Measurements from ENCODE around the gene GMEB2. TPM values are rescaled to one million over a fixed set of nuclear protein-coding genes. Genes with fewer than 3 reads are reported as not detected.

Gene GMEB2
- total and polyA plus RNA-seq, 7 experiments from 2014 or later: 11.0 to 30.2 (median 21.9) TPM

DNA sequence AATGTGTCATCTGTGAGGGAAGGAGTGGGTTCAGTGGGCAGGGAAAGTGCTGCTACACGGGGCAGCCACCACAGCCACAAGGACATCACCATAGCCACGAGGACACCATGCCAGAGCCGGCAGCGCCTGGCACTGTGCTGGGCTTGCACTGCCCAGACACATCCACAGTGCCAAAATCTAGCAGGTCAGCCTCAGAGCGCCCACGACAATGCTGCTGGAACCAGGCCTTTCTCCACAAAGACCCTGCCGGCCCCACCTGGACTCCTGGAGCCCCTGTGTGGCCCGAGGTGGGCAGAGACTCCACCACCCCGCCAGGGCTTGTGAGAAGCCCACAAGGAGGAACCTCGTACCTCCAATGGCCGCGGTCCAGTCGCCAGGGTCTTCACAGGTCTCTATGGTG is 34.2 kb downstream of the GMEB2 start:
- Histone ChIP-seq H3K27ac (ENCODE audit: low read depth, low read length) (no peak overlapping the region), H3K4me3 (ENCODE audit: low read length) (no peak overlapping the region), H3K27me3 (ENCODE audit: control insufficient read depth in 2 of 2, insufficient read depth in 2 of 2, low read length in 2 of 2) (no peaks in the 10 kb centered on the region), H3K4me1 (ENCODE audit: control insufficient read depth in 2 of 2, insufficient read depth in 2 of 2, low read length in 2 of 2) (peaks cover 0 to 14% of the 10 kb centered on the region in 2 donors), H3K9me3 (ENCODE audit: control insufficient read depth in 2 of 3, low read length in 3 of 3) (no peaks in the 10 kb centered on the region), H3K36me3 (ENCODE audit: control insufficient read depth in 2 of 3, insufficient read depth in 3 of 3, low read length in 3 of 3) (peaks cover 0 to 88% (median 5%) of the 10 kb centered on the region in 3 experiments)
- intact Hi-C loops (cut with micrococcal nuclease): no loop called here
- ChIA-PET CTCF (no interaction called here), POLR2A (interaction anchor here (0.6 kb wide), 1 partner anchor 41 kb away, joined by 3 read pairs; no protein-coding TSS in a partner anchor)
- Mint-ChIP-seq H3K9me3 (no peaks in the 10 kb centered on the region), H3K27me3 (no peaks in the 10 kb centered on the region), H3K4me1 (peaks cover 5 to 9% (median 9%) of the 10 kb centered on the region in 7 donors), H3K4me3 (no peak overlapping the region), H3K27ac (peak overlapping the region in 1 of 9 donors; percentile 59), H3K36me3 (peaks cover 5 to 51% (median 24%) of the 10 kb centered on the region in 5 donors)
- no peak for DNase-seq
- no peak for ATAC-seq

DNA sequence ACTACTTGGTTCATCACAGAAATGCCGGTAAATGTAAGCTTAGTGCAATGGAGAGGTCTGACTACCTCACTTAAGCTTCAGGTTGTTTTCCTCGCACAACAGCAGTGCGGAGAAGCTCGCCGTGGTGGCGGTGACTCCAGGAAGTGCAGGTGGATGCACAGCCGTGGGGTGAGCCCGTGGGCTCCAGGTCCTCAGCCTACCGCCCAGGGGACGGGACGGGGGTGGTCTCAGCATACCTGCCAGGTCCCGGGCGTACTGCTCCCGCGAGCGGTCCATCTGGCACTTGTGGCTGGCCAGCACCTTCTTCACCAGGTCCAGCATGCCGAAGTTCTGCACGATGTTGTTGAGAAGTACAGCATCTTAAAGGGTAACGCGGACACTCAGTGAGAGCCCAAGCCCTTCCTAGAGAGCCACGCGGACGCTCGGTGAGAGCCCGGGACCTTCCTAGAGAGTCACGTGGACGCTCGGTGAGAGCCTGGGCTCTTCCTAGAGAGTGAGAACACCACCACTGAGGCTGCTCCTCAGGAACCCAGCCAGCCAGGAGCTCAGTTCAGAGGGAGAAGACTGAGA is 35.0 kb downstream of the GMEB2 start:
- peak overlapping the region in 1 of 9 donors; percentile 72 for H3K27ac Mint-ChIP-seq
- Histone ChIP-seq H3K4me3 (ENCODE audit: low read length) (no peak overlapping the region), H3K27ac (ENCODE audit: low read depth, low read length) (no peak overlapping the region), H3K9me3 (ENCODE audit: control insufficient read depth in 2 of 3, low read length in 3 of 3) (no peaks in the 10 kb centered on the region), H3K4me1 (ENCODE audit: control insufficient read depth in 2 of 2, insufficient read depth in 2 of 2, low read length in 2 of 2) (peaks cover 0 to 22% of the 10 kb centered on the region in 2 donors), H3K36me3 (ENCODE audit: control insufficient read depth in 2 of 3, insufficient read depth in 3 of 3, low read length in 3 of 3) (peaks cover 0 to 80% (median 5%) of the 10 kb centered on the region in 3 experiments), H3K27me3 (ENCODE audit: control insufficient read depth in 2 of 2, insufficient read depth in 2 of 2, low read length in 2 of 2) (no peaks in the 10 kb centered on the region)
- ATAC-seq: no peak
- ChIA-PET CTCF (no interaction called here), POLR2A (interaction anchor here (0.6 kb wide), 1 partner anchor 42 kb away, joined by 3 read pairs; no protein-coding TSS in a partner anchor)
- H3K27me3 Mint-ChIP-seq: no peaks in the 10 kb centered on the region
- peaks cover 5 to 17% (median 16%) of the 10 kb centered on the region in 7 donors for H3K4me1 Mint-ChIP-seq
- H3K4me3 Mint-ChIP-seq: no peak overlapping the region
- intact Hi-C loops (cut with micrococcal nuclease): no loop called here
- DNase-seq: no peak
- H3K36me3 Mint-ChIP-seq: peaks cover 5 to 49% (median 22%) of the 10 kb centered on the region in 5 donors
- H3K9me3 Mint-ChIP-seq: no peaks in the 10 kb centered on the region

GRCh38 chr20:63591147-63591533 is 35.8 kb downstream of the GMEB2 start:
- ChIA-PET CTCF (no interaction called here), POLR2A (no interaction called here)
- DNase-seq (no peak), ATAC-seq (no peak)
- peaks cover 0 to 72% (median 5%) of the 10 kb centered on the region in 3 experiments for H3K36me3 ChIP-seq (ENCODE audit: control insufficient read depth in 2 of 3, insufficient read depth in 3 of 3, low read length in 3 of 3)
- H3K4me3 ChIP-seq (ENCODE audit: low read length): no peak overlapping the region
- H3K4me1 ChIP-seq (ENCODE audit: control insufficient read depth in 2 of 2, insufficient read depth in 2 of 2, low read length in 2 of 2): peaks cover 0 to 23% of the 10 kb centered on the region in 2 donors
- no peaks in the 10 kb centered on the region for H3K9me3 Mint-ChIP-seq
- H3K27me3 Mint-ChIP-seq: no peaks in the 10 kb centered on the region
- peaks cover 5 to 22% (median 16%) of the 10 kb centered on the region in 7 donors for H3K4me1 Mint-ChIP-seq
- intact Hi-C loops (cut with micrococcal nuclease): no loop called here
- H3K27ac Mint-ChIP-seq: peak overlapping the region in 2 of 9 donors; percentile 12 to 87
- H3K27me3 ChIP-seq (ENCODE audit: control insufficient read depth in 2 of 2, insufficient read depth in 2 of 2, low read length in 2 of 2): no peaks in the 10 kb centered on the region
- no peak overlapping the region for H3K27ac ChIP-seq (ENCODE audit: low read depth, low read length)
- H3K9me3 ChIP-seq (ENCODE audit: control insufficient read depth in 2 of 3, low read length in 3 of 3): no peaks in the 10 kb centered on the region
- no peak overlapping the region for H3K4me3 Mint-ChIP-seq
- H3K36me3 Mint-ChIP-seq: peaks cover 5 to 47% (median 22%) of the 10 kb centered on the region in 5 donors

DNA sequence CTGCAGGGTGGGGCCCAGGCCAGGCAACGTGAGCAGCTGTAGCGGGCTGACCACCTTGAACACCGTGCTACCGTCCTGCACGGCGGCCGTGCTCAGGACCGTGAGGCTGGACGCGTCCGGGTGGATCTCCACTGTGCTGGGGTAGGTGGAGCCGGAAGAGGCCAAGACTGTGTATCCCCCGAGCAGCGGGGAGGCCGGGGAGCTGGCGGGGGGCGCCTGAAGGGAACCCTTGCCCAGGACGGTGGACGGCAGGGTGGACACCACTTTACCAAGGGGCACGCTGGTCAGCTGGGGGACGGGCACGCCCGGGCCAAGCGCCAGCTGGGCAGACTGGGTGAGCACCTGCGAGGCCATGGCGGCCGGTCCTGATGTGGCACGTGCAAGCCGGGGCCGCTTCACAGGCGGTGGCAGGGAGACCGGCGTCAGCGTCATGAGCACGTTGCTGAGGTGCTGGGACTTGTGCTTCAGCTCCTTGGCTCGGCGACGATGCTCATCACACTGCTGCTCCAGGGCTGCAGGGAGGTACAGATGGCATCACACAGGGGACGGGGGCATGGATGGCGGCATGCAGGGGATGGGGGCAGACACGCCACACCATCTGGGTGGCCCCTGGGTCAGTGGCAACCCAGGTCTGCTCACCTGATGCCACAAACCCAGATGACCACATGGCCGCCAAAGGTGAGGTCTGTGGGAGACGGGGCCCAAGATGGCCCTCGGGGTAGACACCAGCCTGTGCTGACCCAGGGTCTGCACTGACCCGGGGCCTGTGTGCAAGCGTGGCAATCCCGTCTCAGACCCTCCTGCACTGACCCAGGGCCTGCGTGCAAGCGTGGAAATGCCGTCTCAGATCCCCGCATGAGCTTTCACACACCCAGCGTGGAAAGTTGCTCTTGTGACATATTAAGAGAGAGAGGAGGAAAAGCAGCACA is 36.4 kb downstream of the GMEB2 start:
- Mint-ChIP-seq H3K36me3 (peaks cover 5 to 43% (median 22%) of the 10 kb centered on the region in 5 donors), H3K27ac (peak overlapping the region in 2 of 9 donors; percentile 12 to 87), H3K27me3 (no peaks in the 10 kb centered on the region), H3K4me3 (no peak overlapping the region), H3K9me3 (no peaks in the 10 kb centered on the region), H3K4me1 (peaks cover 5 to 27% (median 20%) of the 10 kb centered on the region in 7 donors)
- Histone ChIP-seq H3K27me3 (ENCODE audit: control insufficient read depth in 2 of 2, insufficient read depth in 2 of 2, low read length in 2 of 2) (no peaks in the 10 kb centered on the region), H3K36me3 (ENCODE audit: control insufficient read depth in 2 of 3, insufficient read depth in 3 of 3, low read length in 3 of 3) (peaks cover 0 to 66% (median 5%) of the 10 kb centered on the region in 3 experiments), H3K4me3 (ENCODE audit: low read length) (no peak overlapping the region), H3K27ac (ENCODE audit: low read depth, low read length) (no peak overlapping the region), H3K9me3 (ENCODE audit: control insufficient read depth in 2 of 3, low read length in 3 of 3) (no peaks in the 10 kb centered on the region), H3K4me1 (ENCODE audit: control insufficient read depth in 2 of 2, insufficient read depth in 2 of 2, low read length in 2 of 2) (peaks cover 0 to 23% of the 10 kb centered on the region in 2 donors)
- intact Hi-C loops (cut with micrococcal nuclease): no loop called here
- DNase-seq (no peak), ATAC-seq (no peak)
- ChIA-PET POLR2A (no interaction called here), CTCF (no interaction called here)

DNA sequence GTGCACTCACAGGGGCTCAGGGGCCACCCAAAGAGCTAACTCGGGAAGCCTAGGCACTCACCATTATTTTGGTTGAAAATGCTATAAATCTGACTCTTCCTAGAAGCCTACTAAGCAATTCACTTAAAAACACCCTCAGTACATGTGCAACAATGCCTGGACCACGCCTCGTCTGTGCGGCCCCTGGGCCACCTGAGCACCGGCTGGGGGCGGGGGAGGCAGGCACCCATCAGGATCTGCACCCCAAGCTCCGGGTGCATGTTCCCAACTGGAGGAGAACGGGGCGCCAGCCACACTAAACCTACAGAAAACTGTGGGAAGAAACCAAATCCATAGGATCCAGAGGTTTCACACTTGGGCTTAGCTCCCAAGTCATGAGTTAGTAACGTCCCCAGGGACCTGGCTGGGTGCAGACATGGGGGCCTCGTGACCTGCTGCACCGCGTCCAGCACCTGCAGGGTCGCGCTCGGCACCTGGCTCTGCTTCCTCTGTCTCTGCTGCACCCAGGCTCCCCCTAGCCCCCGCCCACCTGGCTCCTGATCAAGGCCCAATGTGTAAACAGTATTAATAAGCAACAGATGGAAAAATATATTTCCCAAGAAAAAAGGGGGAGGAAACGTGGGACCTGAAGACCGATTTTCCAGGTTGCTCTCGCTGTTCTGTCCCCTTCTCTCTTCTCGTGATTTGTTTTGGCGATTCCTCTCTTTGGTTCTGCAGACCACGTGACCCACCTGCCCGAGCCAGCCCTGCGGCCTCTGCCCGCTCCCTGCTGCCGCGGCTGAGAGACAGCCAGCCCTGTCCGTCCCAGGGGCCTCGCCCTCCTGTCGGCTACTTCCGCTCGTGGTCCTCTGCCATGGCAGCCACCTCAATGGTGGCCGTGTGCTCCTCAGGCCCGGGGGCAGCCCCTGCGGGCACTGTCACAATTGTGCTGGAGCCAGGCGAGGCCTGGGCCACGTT is 37.4 kb downstream of the GMEB2 start:
- H3K4me3 Mint-ChIP-seq: no peak overlapping the region
- H3K27ac Mint-ChIP-seq: peak overlapping the region in 2 of 9 donors; percentile 55 to 56
- H3K4me1 Mint-ChIP-seq: peaks cover 5 to 27% (median 20%) of the 10 kb centered on the region in 7 donors
- no peaks in the 10 kb centered on the region for H3K9me3 Mint-ChIP-seq
- peaks cover 0 to 23% of the 10 kb centered on the region in 2 donors for H3K4me1 ChIP-seq (ENCODE audit: control insufficient read depth in 2 of 2, insufficient read depth in 2 of 2, low read length in 2 of 2)
- POLR2A ChIA-PET: interaction anchor here (0.8 kb wide), 1 partner anchor 8 kb away, joined by 3 read pairs; no protein-coding TSS in a partner anchor
- intact Hi-C loops (cut with micrococcal nuclease): no loop called here
- H3K4me3 ChIP-seq (ENCODE audit: low read length): no peak overlapping the region
- CTCF ChIA-PET: no interaction called here
- DNase-seq: no peak
- no peaks in the 10 kb centered on the region for H3K9me3 ChIP-seq (ENCODE audit: control insufficient read depth in 2 of 3, low read length in 3 of 3)
- ATAC-seq: no peak
- H3K27me3 ChIP-seq (ENCODE audit: control insufficient read depth in 2 of 2, insufficient read depth in 2 of 2, low read length in 2 of 2): no peaks in the 10 kb centered on the region
- peaks cover 5 to 35% (median 17%) of the 10 kb centered on the region in 5 donors for H3K36me3 Mint-ChIP-seq
- no peak overlapping the region for H3K27ac ChIP-seq (ENCODE audit: low read depth, low read length)
- no peaks in the 10 kb centered on the region for H3K27me3 Mint-ChIP-seq
- peaks cover 0 to 58% (median 5%) of the 10 kb centered on the region in 3 experiments for H3K36me3 ChIP-seq (ENCODE audit: control insufficient read depth in 2 of 3, insufficient read depth in 3 of 3, low read length in 3 of 3)

GRCh38 chr20:63588641-63589041 is 38.3 kb downstream of the GMEB2 start:
- ChIA-PET POLR2A (interaction anchor here (1.1 kb wide), 3 partner anchors 36 to 68 kb away, joined by 3 to 4 read pairs (median 3); partner anchors contain the start of genes PPDPF and PTK6), CTCF (interaction anchor here (1.4 kb wide), 1 partner anchor 53 kb away, joined by 4 read pairs; no protein-coding TSS in a partner anchor)

More at GRCh38 chr20:63588641-63589041, 38.3 kb downstream of the GMEB2 start:
- H3K4me1 Mint-ChIP-seq: peaks cover 5 to 27% (median 20%) of the 10 kb centered on the region in 7 donors
- Histone ChIP-seq H3K36me3 (ENCODE audit: control insufficient read depth in 2 of 3, insufficient read depth in 3 of 3, low read length in 3 of 3) (peaks cover 0 to 49% (median 5%) of the 10 kb centered on the region in 3 experiments), H3K9me3 (ENCODE audit: control insufficient read depth in 2 of 3, low read length in 3 of 3) (no peaks in the 10 kb centered on the region), H3K27me3 (ENCODE audit: control insufficient read depth in 2 of 2, insufficient read depth in 2 of 2, low read length in 2 of 2) (no peaks in the 10 kb centered on the region), H3K27ac (ENCODE audit: low read depth, low read length) (peak overlapping the region; percentile 58), H3K4me3 (ENCODE audit: low read length) (no peak overlapping the region), H3K4me1 (ENCODE audit: control insufficient read depth in 2 of 2, insufficient read depth in 2 of 2, low read length in 2 of 2) (peaks cover 0 to 23% of the 10 kb centered on the region in 2 donors)
- DNase-seq (no peak), ATAC-seq (no peak)
- intact Hi-C loops (cut with micrococcal nuclease): no loop called here
- no peaks in the 10 kb centered on the region for H3K9me3 Mint-ChIP-seq
- peak overlapping the region in 8 of 9 donors; percentile 48 to 96 (median 84) for H3K27ac Mint-ChIP-seq
- H3K27me3 Mint-ChIP-seq: peaks cover 0 to 5% (median 0%) of the 10 kb centered on the region in 5 donors
- peaks cover 5 to 35% (median 17%) of the 10 kb centered on the region in 5 donors for H3K36me3 Mint-ChIP-seq
- H3K4me3 Mint-ChIP-seq: peak overlapping the region in 3 of 10 donors; percentile 51 to 66 (median 60)

Measured in naive thymus-derived CD4-positive, alpha-beta T cell (primary cell).